ENCODE results near the gene FSTL4.

DNA sequence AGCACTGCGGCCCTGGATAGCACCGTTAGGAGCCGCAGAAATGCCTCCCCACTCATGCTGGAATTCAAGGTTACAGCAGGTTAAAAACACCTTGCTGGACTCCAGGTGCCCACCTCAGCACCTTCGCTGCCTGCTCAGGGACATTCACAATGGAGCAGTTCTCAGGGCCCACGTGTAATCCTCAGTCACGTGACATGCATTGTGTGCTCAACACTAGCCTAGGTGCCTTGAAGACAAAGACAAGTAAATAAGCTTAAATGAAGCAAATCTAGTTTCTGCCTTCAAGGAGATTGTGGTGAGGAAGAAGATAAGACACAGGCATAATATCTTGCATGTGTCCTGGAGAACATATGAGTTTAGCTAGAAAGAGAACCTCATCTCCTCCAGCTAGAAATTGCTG lies 82.1 kb downstream of the FSTL4 start:
- TF ChIP-seq, protein P1, sequence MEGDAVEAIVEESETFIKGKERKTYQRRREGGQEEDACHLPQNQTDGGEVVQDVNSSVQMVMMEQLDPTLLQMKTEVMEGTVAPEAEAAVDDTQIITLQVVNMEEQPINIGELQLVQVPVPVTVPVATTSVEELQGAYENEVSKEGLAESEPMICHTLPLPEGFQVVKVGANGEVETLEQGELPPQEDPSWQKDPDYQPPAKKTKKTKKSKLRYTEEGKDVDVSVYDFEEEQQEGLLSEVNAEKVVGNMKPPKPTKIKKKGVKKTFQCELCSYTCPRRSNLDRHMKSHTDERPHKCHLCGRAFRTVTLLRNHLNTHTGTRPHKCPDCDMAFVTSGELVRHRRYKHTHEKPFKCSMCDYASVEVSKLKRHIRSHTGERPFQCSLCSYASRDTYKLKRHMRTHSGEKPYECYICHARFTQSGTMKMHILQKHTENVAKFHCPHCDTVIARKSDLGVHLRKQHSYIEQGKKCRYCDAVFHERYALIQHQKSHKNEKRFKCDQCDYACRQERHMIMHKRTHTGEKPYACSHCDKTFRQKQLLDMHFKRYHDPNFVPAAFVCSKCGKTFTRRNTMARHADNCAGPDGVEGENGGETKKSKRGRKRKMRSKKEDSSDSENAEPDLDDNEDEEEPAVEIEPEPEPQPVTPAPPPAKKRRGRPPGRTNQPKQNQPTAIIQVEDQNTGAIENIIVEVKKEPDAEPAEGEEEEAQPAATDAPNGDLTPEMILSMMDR (IDR thresholded peaks at IDR 0.05; ENCODE audit: low read length), result no peak
- TF ChIP-seq EZH2 (IDR thresholded peaks at IDR 0.05; ENCODE audit: borderline replicate concordance, low read length), result no peak
